Measurements from ENCODE around the gene FBN1.

GRCh38 chr15:48397841-48398240 is 247.7 kb downstream of the FBN1 start:
- TF ChIP-seq, protein P1, sequence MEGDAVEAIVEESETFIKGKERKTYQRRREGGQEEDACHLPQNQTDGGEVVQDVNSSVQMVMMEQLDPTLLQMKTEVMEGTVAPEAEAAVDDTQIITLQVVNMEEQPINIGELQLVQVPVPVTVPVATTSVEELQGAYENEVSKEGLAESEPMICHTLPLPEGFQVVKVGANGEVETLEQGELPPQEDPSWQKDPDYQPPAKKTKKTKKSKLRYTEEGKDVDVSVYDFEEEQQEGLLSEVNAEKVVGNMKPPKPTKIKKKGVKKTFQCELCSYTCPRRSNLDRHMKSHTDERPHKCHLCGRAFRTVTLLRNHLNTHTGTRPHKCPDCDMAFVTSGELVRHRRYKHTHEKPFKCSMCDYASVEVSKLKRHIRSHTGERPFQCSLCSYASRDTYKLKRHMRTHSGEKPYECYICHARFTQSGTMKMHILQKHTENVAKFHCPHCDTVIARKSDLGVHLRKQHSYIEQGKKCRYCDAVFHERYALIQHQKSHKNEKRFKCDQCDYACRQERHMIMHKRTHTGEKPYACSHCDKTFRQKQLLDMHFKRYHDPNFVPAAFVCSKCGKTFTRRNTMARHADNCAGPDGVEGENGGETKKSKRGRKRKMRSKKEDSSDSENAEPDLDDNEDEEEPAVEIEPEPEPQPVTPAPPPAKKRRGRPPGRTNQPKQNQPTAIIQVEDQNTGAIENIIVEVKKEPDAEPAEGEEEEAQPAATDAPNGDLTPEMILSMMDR (IDR thresholded peaks at IDR 0.05): no peak
- TF ChIP-seq POLR2A (IDR thresholded peaks at IDR 0.05) (no peak), EP300 (IDR thresholded peaks at IDR 0.05; ENCODE audit: low read depth) (no peak)
